Activated naive CD8-positive, alpha-beta T cell (primary cell): ENCODE results near the gene MTMR8.

Experiments
- H3K27ac Mint-ChIP-seq: one replicate; pipeline ENCODE4 v1.8.0; 2021; ENCODE audit warnings: mixed read lengths
- H3K27me3 Mint-ChIP-seq: one replicate; pipeline ENCODE4 v1.8.0; 2021; ENCODE audit warnings: mixed read lengths
- H3K36me3 Mint-ChIP-seq: one replicate; pipeline ENCODE4 v1.8.0; 2021; ENCODE audit warnings: mixed read lengths
- H3K4me1 Mint-ChIP-seq: one replicate; pipeline ENCODE4 v1.8.0; 2021; ENCODE audit warnings: low read depth, mixed read lengths
- H3K4me3 Mint-ChIP-seq: one replicate; pipeline ENCODE4 v1.8.0; 2021; ENCODE audit warnings: mild to moderate bottlenecking, mixed read lengths
- H3K9me3 Mint-ChIP-seq: one replicate; pipeline ENCODE4 v1.8.0; 2021; ENCODE audit warnings: low read depth, mixed read lengths

The MTMR8 gene

DNA sequence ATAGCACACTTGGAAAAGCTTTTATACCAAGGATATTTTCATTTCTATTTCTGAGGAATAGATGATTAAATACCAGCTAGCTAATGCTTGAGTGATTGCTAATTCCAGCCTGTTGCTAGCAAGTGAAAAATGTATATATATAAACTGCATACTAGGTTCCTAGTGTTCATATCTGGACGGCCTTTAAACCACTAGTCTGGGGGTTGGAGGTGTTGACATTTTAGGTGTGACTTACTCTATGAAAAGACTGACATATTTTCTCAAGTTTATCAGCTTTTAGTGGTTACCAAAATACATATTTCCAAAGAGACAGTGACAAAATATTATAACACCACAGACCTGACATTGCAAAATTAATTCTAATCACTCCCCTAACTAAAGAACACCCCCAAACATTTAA is 44.7 kb downstream of the MTMR8 start:
- H3K27ac Mint-ChIP-seq = no peak overlapping the region
- no peaks in the 10 kb centered on the region for H3K9me3 Mint-ChIP-seq
- H3K27me3 Mint-ChIP-seq = no peaks in the 10 kb centered on the region
- H3K4me1 Mint-ChIP-seq = peaks cover 1% of the 10 kb centered on the region
- H3K4me3 Mint-ChIP-seq = no peak overlapping the region
- peaks cover 24% of the 10 kb centered on the region for H3K36me3 Mint-ChIP-seq

GRCh38 chrX:64350047-64350446 is 45.2 kb downstream of the MTMR8 start:
- Mint-ChIP-seq H3K9me3 (no peaks in the 10 kb centered on the region), H3K4me3 (no peak overlapping the region), H3K36me3 (peaks cover 21% of the 10 kb centered on the region), H3K4me1 (peaks cover 1% of the 10 kb centered on the region), H3K27me3 (no peaks in the 10 kb centered on the region), H3K27ac (no peak overlapping the region)

GRCh38 chrX:64342811-64343210 is 52.4 kb downstream of the MTMR8 start:
- Mint-ChIP-seq H3K9me3 (no peaks in the 10 kb centered on the region), H3K27me3 (no peaks in the 10 kb centered on the region)

DNA sequence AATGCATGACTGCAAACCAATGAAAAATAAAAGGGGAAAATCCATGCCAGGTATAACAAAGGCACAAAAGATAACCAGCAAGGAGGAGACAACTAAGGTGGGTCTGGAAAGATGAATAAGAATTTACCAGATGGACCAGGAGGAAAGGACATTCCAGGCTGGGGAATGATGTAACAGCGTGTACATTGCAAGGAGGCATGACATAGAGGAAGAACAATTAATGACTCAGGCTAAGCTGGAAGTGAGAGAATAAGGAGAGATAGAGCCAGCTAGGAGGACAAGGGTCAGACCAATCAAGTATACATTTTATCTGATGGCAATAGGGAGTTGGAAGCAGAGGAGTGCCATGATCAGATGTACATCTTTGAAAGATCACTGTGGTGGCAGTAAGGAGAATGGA is 57.0 kb downstream of the MTMR8 start:
- Mint-ChIP-seq H3K36me3 (peaks cover 9% of the 10 kb centered on the region), H3K4me3 (no peak overlapping the region), H3K27me3 (no peaks in the 10 kb centered on the region), H3K9me3 (no peaks in the 10 kb centered on the region), H3K4me1 (no peaks in the 10 kb centered on the region), H3K27ac (no peak overlapping the region)

More at GRCh38 chrX:64342811-64343210, 52.4 kb downstream of the MTMR8 start:
- H3K4me3 Mint-ChIP-seq = no peak overlapping the region
- H3K36me3 Mint-ChIP-seq = peaks cover 5% of the 10 kb centered on the region
- no peaks in the 10 kb centered on the region for H3K4me1 Mint-ChIP-seq
- H3K27ac Mint-ChIP-seq = no peak overlapping the region

DNA sequence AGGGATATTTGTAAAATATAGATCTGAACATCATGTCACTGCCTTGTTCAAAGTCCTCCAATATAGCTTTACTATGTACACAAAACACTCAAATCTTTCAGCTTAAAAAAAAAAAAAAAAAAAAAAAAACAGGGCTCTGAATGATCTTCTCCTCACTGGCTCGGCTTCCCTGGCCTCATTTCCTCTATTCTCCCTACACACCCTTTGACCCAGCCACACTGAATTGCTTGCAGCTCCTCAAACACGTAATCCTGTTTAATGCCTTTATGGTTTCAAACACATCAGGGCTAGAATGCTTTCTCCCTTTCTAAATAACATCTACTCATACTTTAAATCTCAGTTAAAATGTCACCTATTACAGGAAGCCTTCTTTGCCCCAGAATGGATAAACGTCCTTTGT is 60.8 kb downstream of the MTMR8 start:
- Mint-ChIP-seq H3K27ac (no peak overlapping the region), H3K27me3 (no peaks in the 10 kb centered on the region), H3K4me3 (no peak overlapping the region), H3K9me3 (no peaks in the 10 kb centered on the region), H3K36me3 (peaks cover 20% of the 10 kb centered on the region), H3K4me1 (no peaks in the 10 kb centered on the region)

GRCh38 chrX:64330284-64330683 is 65.0 kb downstream of the MTMR8 start:
- Mint-ChIP-seq H3K9me3 (peaks cover 6% of the 10 kb centered on the region), H3K27ac (no peak overlapping the region), H3K4me1 (no peaks in the 10 kb centered on the region), H3K27me3 (no peaks in the 10 kb centered on the region), H3K4me3 (no peak overlapping the region), H3K36me3 (peaks cover 44% of the 10 kb centered on the region)

GRCh38 chrX:64321507-64321906 is 73.7 kb downstream of the MTMR8 start:
- H3K4me1 Mint-ChIP-seq = no peaks in the 10 kb centered on the region
- H3K27ac Mint-ChIP-seq = no peak overlapping the region
- no peaks in the 10 kb centered on the region for H3K27me3 Mint-ChIP-seq
- no peak overlapping the region for H3K4me3 Mint-ChIP-seq
- H3K36me3 Mint-ChIP-seq = peaks cover 49% of the 10 kb centered on the region
- peaks cover 9% of the 10 kb centered on the region for H3K9me3 Mint-ChIP-seq

DNA sequence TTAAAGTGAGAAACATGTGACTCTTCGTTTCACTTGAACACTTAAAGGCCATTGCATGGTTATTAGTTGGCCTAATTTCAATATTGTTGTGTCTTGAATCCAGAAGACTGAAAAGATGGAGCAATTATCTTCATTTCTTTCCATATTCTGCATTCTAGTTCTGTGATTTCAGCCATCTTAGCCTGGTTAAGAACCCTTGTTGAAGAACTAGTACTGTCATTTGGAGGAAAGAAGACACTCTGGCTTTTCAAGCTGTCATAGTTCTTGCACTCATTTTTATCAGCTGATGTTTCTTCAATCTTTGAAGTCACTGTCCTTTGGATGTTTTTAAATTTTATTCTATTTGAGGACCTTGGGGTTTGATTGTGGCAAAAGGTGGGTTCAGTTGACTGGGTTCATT is 81.6 kb downstream of the MTMR8 start:
- H3K27ac Mint-ChIP-seq = no peak overlapping the region
- peaks cover 6% of the 10 kb centered on the region for H3K9me3 Mint-ChIP-seq
- no peaks in the 10 kb centered on the region for H3K27me3 Mint-ChIP-seq
- no peak overlapping the region for H3K4me3 Mint-ChIP-seq
- no peaks in the 10 kb centered on the region for H3K4me1 Mint-ChIP-seq
- H3K36me3 Mint-ChIP-seq = peaks cover 15% of the 10 kb centered on the region

- Mint-ChIP-seq H3K36me3 (peaks cover 7% of the 10 kb centered on the region), H3K4me1 (no peaks in the 10 kb centered on the region), H3K27ac (no peak overlapping the region), H3K4me3 (no peak overlapping the region), H3K9me3 (peaks cover 8% of the 10 kb centered on the region), H3K27me3 (no peaks in the 10 kb centered on the region)
These were observed 88.5 kb downstream of the MTMR8 start for GRCh38 chrX:64306712-64307111.

- Mint-ChIP-seq H3K27ac (no peak overlapping the region), H3K4me3 (no peak overlapping the region), H3K27me3 (no peaks in the 10 kb centered on the region), H3K36me3 (peaks cover 17% of the 10 kb centered on the region), H3K9me3 (no peaks in the 10 kb centered on the region), H3K4me1 (no peaks in the 10 kb centered on the region)
These were observed 104.1 kb downstream of the MTMR8 start for GRCh38 chrX:64291123-64291522.

- Mint-ChIP-seq H3K36me3 (peaks cover 26% of the 10 kb centered on the region), H3K4me1 (no peaks in the 10 kb centered on the region), H3K27me3 (no peaks in the 10 kb centered on the region), H3K27ac (no peak overlapping the region), H3K4me3 (no peak overlapping the region), H3K9me3 (no peaks in the 10 kb centered on the region)
These were observed 130.0 kb downstream of the MTMR8 start for GRCh38 chrX:64265265-64265664.

DNA sequence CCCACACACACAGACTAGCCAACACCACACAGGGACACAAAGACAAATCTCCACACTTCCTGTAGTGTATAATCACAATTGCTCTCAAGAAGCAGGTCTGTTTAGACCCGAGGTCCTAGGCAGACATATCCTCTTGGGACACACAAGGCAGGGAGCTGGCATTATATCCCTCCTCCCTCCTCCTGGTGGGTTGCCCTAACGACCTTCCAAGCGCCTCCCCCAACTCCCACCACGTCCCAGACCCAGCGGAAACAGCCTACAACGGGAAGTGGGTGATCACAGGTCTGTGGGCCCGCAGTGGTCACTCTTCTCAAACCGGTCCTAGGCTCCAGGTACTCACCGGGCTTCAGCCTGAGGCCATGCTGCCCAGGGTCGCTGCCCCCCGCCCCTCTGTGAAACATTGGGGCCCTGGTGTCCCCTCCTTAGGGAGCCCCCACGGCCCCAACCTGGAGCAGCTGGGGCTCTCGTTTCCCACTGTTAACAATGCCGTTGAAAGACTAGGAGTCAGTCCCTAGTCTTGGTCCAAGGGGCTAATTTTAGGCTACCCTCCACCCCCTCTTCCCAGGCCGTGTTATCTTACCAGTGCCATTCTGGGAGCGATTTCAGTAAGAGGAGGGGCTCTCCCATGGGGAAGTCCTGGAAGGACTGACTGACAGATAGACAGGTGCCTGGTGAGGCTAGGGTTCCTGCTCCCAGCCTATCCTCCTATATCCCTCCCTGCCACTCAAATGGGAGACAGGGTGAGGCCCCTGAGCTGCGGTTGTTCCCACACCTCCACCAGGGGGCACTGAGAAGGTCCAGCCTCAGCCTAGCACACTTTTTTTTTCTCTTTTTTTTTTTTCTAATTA is 164.9 kb downstream of the MTMR8 start, which contains the start of gene ASB12:
TSS of gene ASB12 (minus strand) at position 485 of the 848 bp plus-strand sequence. CDS start 4,957 bp downstream, outside the sequence.
- Mint-ChIP-seq H3K4me1 (no peaks in the 10 kb centered on the region), H3K9me3 (no peaks in the 10 kb centered on the region), H3K27ac (no peak within 1 kb of the TSS), H3K4me3 (no peak within 1 kb of the TSS), H3K27me3 (no peaks in the 10 kb centered on the region), H3K36me3 (no peaks in the 10 kb centered on the region)

GRCh38 chrX:64229154-64229553 is 166.1 kb downstream of the MTMR8 start:
- H3K4me3 Mint-ChIP-seq = no peak overlapping the region
- H3K4me1 Mint-ChIP-seq = no peaks in the 10 kb centered on the region
- no peaks in the 10 kb centered on the region for H3K36me3 Mint-ChIP-seq
- H3K27me3 Mint-ChIP-seq = no peaks in the 10 kb centered on the region
- H3K9me3 Mint-ChIP-seq = no peaks in the 10 kb centered on the region
- no peak overlapping the region for H3K27ac Mint-ChIP-seq
